ENCODE results near the gene PTPRD. TPM values are rescaled to one million over a fixed set of nuclear protein-coding genes. Genes with fewer than 3 reads are reported as not detected.

PTPRD gene
- total RNA-seq, 3 donors from 2014 or later (not counting 1 experiment from before 2014, with no cell fraction given): 0.05 to 0.68 TPM; not detected in 1

DNA sequence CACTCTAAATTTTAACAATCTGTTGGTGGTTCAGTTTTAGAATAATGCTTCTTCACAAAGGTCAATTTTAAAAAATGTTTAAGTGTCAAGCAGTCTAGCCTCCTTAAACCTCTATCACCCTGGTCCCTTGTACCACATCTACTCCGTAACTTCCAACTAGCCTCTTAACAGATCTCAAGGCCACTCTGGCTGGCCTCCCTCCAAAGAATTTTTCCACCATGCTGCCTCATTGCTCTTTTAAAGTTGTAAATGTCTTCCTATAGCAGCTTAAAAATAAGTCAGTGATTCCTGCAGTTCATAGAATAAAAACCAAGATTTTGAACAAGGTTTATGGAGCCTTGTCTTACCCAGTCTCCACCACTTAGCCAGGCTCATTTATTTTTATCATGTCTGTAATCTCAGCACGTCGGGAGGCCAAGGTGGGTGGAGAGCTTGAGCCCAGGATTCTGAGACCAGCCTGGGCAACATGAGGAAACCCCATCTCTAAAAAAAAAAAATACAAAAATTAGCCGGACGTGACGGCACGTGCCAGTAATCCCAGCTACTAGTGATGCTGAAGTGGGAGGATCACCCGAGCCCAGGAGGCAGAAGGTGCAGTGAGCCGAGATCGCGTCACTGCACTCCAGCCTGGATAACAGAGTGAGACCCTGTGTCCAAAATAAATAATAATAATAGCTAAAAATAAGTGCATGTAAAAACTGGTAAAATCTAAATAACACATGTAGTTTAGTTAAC is 1888.4 kb downstream of the PTPRD start:
- 95% methylated on average over 10 of the region's 11 CpGs for WGBS (ENCODE audit: insufficient coverage)
- no peaks in the 10 kb centered on the region for H3K27me3 ChIP-seq (ENCODE audit: control insufficient read depth, insufficient read depth, low read length)
- H3K36me3 Mint-ChIP-seq: no peaks in the 10 kb centered on the region

DNA sequence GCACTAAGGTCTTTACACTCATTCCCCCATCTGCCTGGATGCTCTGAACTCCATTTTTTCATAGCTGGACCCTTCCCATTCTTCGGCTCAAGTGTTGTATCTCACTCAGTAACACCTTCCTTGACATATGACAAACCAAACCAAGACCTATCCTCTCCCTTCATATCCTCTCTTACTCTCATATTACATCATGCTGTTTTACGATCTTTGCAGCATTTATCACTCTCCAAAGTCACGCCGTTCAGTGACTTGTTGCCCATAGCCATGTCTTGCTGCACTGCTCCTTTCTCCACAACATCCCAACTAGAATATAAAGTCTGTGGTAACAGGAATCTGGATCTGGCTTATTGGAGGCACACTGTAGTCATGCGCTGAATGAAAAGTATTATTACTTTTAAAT is 1889.6 kb downstream of the PTPRD start:
- Mint-ChIP-seq H3K27ac (no peak overlapping the region), H3K27me3 (ENCODE audit: low read depth in 2 of 2) (no peaks in the 10 kb centered on the region), H3K4me3 (no peak overlapping the region), H3K36me3 (no peaks in the 10 kb centered on the region), H3K4me1 (no peaks in the 10 kb centered on the region), H3K9me3 (peaks cover 0 to 3% of the 10 kb centered on the region in 2 donors)
- no peaks in the 10 kb centered on the region for H3K27me3 ChIP-seq (ENCODE audit: control insufficient read depth, insufficient read depth, low read length)
- no peak for ATAC-seq
- TF ChIP-seq, protein P1, sequence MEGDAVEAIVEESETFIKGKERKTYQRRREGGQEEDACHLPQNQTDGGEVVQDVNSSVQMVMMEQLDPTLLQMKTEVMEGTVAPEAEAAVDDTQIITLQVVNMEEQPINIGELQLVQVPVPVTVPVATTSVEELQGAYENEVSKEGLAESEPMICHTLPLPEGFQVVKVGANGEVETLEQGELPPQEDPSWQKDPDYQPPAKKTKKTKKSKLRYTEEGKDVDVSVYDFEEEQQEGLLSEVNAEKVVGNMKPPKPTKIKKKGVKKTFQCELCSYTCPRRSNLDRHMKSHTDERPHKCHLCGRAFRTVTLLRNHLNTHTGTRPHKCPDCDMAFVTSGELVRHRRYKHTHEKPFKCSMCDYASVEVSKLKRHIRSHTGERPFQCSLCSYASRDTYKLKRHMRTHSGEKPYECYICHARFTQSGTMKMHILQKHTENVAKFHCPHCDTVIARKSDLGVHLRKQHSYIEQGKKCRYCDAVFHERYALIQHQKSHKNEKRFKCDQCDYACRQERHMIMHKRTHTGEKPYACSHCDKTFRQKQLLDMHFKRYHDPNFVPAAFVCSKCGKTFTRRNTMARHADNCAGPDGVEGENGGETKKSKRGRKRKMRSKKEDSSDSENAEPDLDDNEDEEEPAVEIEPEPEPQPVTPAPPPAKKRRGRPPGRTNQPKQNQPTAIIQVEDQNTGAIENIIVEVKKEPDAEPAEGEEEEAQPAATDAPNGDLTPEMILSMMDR (IDR thresholded peaks at IDR 0.05): no peak
- no peaks in the 10 kb centered on the region for H3K4me1 ChIP-seq (ENCODE audit: control insufficient read depth, insufficient read depth, low read length)
- H3K27ac ChIP-seq (ENCODE audit: low read length): no peak overlapping the region
- no peaks in the 10 kb centered on the region for H3K36me3 ChIP-seq (ENCODE audit: control insufficient read depth, insufficient read depth, low read length)
- H3K4me3 ChIP-seq (ENCODE audit: low read length): no peak overlapping the region
- no peaks in the 10 kb centered on the region for H3K9me3 ChIP-seq (ENCODE audit: control insufficient read depth, insufficient read depth, low read length)
- 87% methylated on average over 4 of the region's 5 CpGs for WGBS (ENCODE audit: insufficient coverage)
- intact Hi-C loops (cut with micrococcal nuclease): no loop called here
- DNase-seq: no peak

More for the DNA sequence above, 1888.4 kb downstream of the PTPRD start:
- H3K4me1 ChIP-seq (ENCODE audit: control insufficient read depth, insufficient read depth, low read length): no peaks in the 10 kb centered on the region
- Mint-ChIP-seq H3K27me3 (ENCODE audit: low read depth in 2 of 2) (peaks cover 0 to 2% of the 10 kb centered on the region in 2 donors), H3K4me1 (no peaks in the 10 kb centered on the region), H3K9me3 (no peaks in the 10 kb centered on the region), H3K4me3 (no peak overlapping the region), H3K27ac (no peak overlapping the region)
- no peaks in the 10 kb centered on the region for H3K36me3 ChIP-seq (ENCODE audit: control insufficient read depth, insufficient read depth, low read length)
- H3K27ac ChIP-seq (ENCODE audit: low read length): no peak overlapping the region
- H3K4me3 ChIP-seq (ENCODE audit: low read length): no peak overlapping the region
- intact Hi-C loops (cut with micrococcal nuclease): no loop called here
- H3K9me3 ChIP-seq (ENCODE audit: control insufficient read depth, insufficient read depth, low read length): no peaks in the 10 kb centered on the region
- ATAC-seq (no peak), DNase-seq (no peak)
- TF ChIP-seq, protein P1 (IDR thresholded peaks at IDR 0.05): no peak

DNA sequence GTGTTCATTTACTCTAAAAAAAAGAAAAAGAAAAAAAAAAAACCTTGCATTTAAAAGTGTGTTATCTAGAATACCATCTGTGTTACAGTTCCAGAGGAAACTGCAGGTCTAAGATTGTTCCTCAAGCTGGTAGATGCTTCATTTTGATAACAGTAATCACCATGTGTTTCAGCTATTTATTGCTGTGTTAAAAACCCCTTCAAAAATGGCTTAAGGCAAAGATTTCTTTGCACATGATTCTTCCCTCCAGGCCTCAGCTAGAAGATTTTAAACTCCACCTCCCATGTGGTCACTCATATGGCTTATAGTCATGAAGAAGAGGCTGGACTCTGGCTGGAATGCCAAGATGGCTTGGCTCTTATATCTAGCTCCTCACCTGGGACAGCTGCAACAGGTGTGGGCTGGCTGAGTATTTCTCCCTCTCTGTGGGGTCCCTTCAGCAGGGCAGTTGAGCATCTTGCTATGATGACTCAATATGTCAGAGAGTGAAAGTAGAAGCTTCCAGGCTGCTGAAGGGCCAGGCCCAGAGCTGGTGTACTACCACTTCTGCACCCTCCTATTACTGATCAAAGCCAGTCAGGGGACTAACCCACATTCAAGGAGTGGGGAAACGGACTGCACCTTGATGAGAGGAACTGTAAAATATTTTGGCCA is 1892.8 kb downstream of the PTPRD start:
- ATAC-seq (no peak), DNase-seq (no peak)
- H3K27me3 Mint-ChIP-seq (ENCODE audit: low read depth in 2 of 2): no peaks in the 10 kb centered on the region
- WGBS (ENCODE audit: insufficient coverage): 67% methylated on average over 1 of the region's 1 CpG
- no peak overlapping the region for H3K4me3 ChIP-seq (ENCODE audit: low read length)
- no peaks in the 10 kb centered on the region for H3K36me3 ChIP-seq (ENCODE audit: control insufficient read depth, insufficient read depth, low read length)
- TF ChIP-seq, protein P1 (IDR thresholded peaks at IDR 0.05): no peak
- peaks cover 0 to 3% of the 10 kb centered on the region in 2 donors for H3K9me3 Mint-ChIP-seq
- no peaks in the 10 kb centered on the region for H3K4me1 Mint-ChIP-seq
- no peaks in the 10 kb centered on the region for H3K27me3 ChIP-seq (ENCODE audit: control insufficient read depth, insufficient read depth, low read length)
- intact Hi-C loops (cut with micrococcal nuclease): no loop called here
- H3K27ac ChIP-seq (ENCODE audit: low read length): no peak overlapping the region
- no peaks in the 10 kb centered on the region for H3K36me3 Mint-ChIP-seq
- H3K27ac Mint-ChIP-seq: no peak overlapping the region
- no peaks in the 10 kb centered on the region for H3K4me1 ChIP-seq (ENCODE audit: control insufficient read depth, insufficient read depth, low read length)
- H3K4me3 Mint-ChIP-seq: no peak overlapping the region
- no peaks in the 10 kb centered on the region for H3K9me3 ChIP-seq (ENCODE audit: control insufficient read depth, insufficient read depth, low read length)
